Esophagus squamous epithelium (tissue), 5 donors: ENCODE measurements around the gene RIN2. TPM values are rescaled to one million over a fixed set of nuclear protein-coding genes. Genes with fewer than 3 reads are reported as not detected.
A peak's percentile ranks its signal among the peaks of the same experiment; 100 is the strongest.

ENCODE experiments used
- DNase-seq: peaks from one replicate; lab custom pipeline; 2025; lab: John Stamatoyannopoulos, UW
- H3K27ac ChIP-seq, 4 donors: fragments of 200-600 bp; sonication (generic); one replicate each; pipeline ENCODE4 v1.5.1; 2016 to 2019; ENCODE audit warnings: mild to moderate bottlenecking in 1 of 4
- H3K27me3 ChIP-seq, 4 donors: fragments of 200-600 bp; sonication (generic); 1 replicate in 3 of 4; 2 replicates in 1 of 4; pipeline versions ENCODE4 v1.5.1 to v1.6.0; 2017 to 2021; ENCODE audit warnings: antibody characterized with exemption in 1 of 4
- H3K36me3 ChIP-seq, 3 donors: fragments of 200-600 bp; sonication (generic); one replicate each; pipeline ENCODE4 v1.5.1; 2016 to 2019
- H3K4me1 ChIP-seq, 3 donors: fragments of 200-600 bp; sonication (generic); one replicate each; pipeline ENCODE4 v1.5.1; 2017 to 2019
- H3K4me3 ChIP-seq, 4 donors: fragments of 200-600 bp; sonication (generic); 1 replicate in 3 of 4; 2 replicates in 1 of 4; pipeline ENCODE4 v1.5.1; 2016 to 2019; ENCODE audit warnings: mild to moderate bottlenecking in 2 of 4, moderate library complexity in 1 of 4
- H3K9me3 ChIP-seq, 3 donors: fragments of 200-600 bp; sonication (generic); one replicate each; pipeline ENCODE4 v1.5.1; 2016 to 2019
- CTCF ChIP-seq, 6 experiments: fragments of 450-650 bp in 4 of 6; fragments of 200-600 bp in 2 of 6; sonication (generic) in 2 of 6; IDR thresholded peaks; one replicate each; pipeline ENCODE4 v1.5.1; 2016 to 2019; ENCODE audit warnings: antibody characterized with exemption in 6 of 6, mild to moderate bottlenecking in 4 of 6, moderate library complexity in 4 of 6
- POLR2A ChIP-seq, 4 donors: fragments of 450-650 bp; IDR thresholded peaks; one replicate each; pipeline ENCODE4 v1.6.1; 2017; ENCODE audit warnings: antibody characterized with exemption in 4 of 4, mild to moderate bottlenecking in 4 of 4, moderate library complexity in 3 of 4
- WGBS, 2 donors: methylation state at CpG; one replicate each; pipeline ENCODE4 v1.1.5; 2018; 5-methylcytosine and 5-hydroxymethylcytosine counted together
- intact Hi-C: fragments of 100-400 bp; cut with DNase I; formaldehyde crosslinking; loops from one replicate; pipeline ENCODE4 v1.15.0; 2022
- total RNA-seq, 4 donors: library from RNA; depleted of rRNA; stranded (reverse); fragments of >200 nt; gene quantifications; one replicate each; pipeline ENCODE4 v1.1.0, GENCODE V29; 2016
- donor health status: DM: yes; HTN: yes; CAD: no.

The RIN2 gene
- total RNA-seq, 4 donors from 2014 or later = 29.5 to 77.4 (median 50.8) TPM

- 33 to 44% methylated on average over 4 of the region's 4 CpGs for WGBS, 2 donors
- peak overlapping the region; percentile 46 to 79 (median 68) for H3K27ac ChIP-seq
These were observed 45.3 kb upstream of the RIN2 start for GRCh38 chr20:19712721-19713260.

GRCh38 chr20:19713822-19714578 is 44.1 kb upstream of the RIN2 start:
- H3K27ac ChIP-seq = peak overlapping the region in 2 of 4 donors; percentile 69 to 79
- H3K4me1 ChIP-seq = peaks cover 12 to 52% (median 28%) of the 10 kb centered on the region in 3 donors
- DNase-seq = no peak
- H3K9me3 ChIP-seq = peaks cover 0 to 5% (median 0%) of the 10 kb centered on the region in 3 donors
- no peak overlapping the region for H3K4me3 ChIP-seq
- TF ChIP-seq POLR2A (IDR thresholded peaks at IDR 0.05) = no peak
- TF ChIP-seq CTCF (IDR thresholded peaks at IDR 0.05) = no peak
- 43 to 85% methylated on average over 2 of the region's 2 CpGs for WGBS, 2 donors
- H3K36me3 ChIP-seq = peaks cover 0 to 5% (median 0%) of the 10 kb centered on the region in 3 donors
- intact Hi-C loops = no loop called here
- H3K27me3 ChIP-seq = no peaks in the 10 kb centered on the region

More at GRCh38 chr20:19712721-19713260, 45.3 kb upstream of the RIN2 start:
- peaks cover 0 to 5% (median 0%) of the 10 kb centered on the region in 3 donors for H3K9me3 ChIP-seq
- H3K36me3 ChIP-seq = peaks cover 0 to 5% (median 0%) of the 10 kb centered on the region in 3 donors
- H3K4me1 ChIP-seq = peaks cover 12 to 52% (median 28%) of the 10 kb centered on the region in 3 donors
- H3K4me3 ChIP-seq = no peak overlapping the region
- no peaks in the 10 kb centered on the region for H3K27me3 ChIP-seq
- no peak for TF ChIP-seq CTCF (IDR thresholded peaks at IDR 0.05)
- TF ChIP-seq POLR2A (IDR thresholded peaks at IDR 0.05) = no peak
- intact Hi-C loops = no loop called here
- DNase-seq = no peak

GRCh38 chr20:19714579-19714840 is 43.5 kb upstream of the RIN2 start:
- H3K36me3 ChIP-seq = peaks cover 0 to 5% (median 0%) of the 10 kb centered on the region in 3 donors
- H3K4me1 ChIP-seq = peaks cover 12 to 50% (median 27%) of the 10 kb centered on the region in 3 donors
- H3K27me3 ChIP-seq = no peaks in the 10 kb centered on the region
- intact Hi-C loops = no loop called here
- TF ChIP-seq CTCF (IDR thresholded peaks at IDR 0.05) = no peak
- no peak for TF ChIP-seq POLR2A (IDR thresholded peaks at IDR 0.05)
- H3K4me3 ChIP-seq = no peak overlapping the region
- WGBS, 2 donors = 62 to 73% methylated on average over 1 of the region's 1 CpG
- no peak for DNase-seq
- H3K9me3 ChIP-seq = peaks cover 0 to 5% (median 0%) of the 10 kb centered on the region in 3 donors
- H3K27ac ChIP-seq = no peak overlapping the region

- intact Hi-C loops = no loop called here
- no peak for DNase-seq
- 94 to 100% methylated on average over 2 to 3 of the region's 3 CpGs for WGBS, 2 donors
- H3K4me1 ChIP-seq = peaks cover 12 to 35% (median 17%) of the 10 kb centered on the region in 3 donors
- peaks cover 0 to 5% (median 0%) of the 10 kb centered on the region in 3 donors for H3K9me3 ChIP-seq
- no peak overlapping the region for H3K27ac ChIP-seq
- no peak overlapping the region for H3K4me3 ChIP-seq
- no peaks in the 10 kb centered on the region for H3K27me3 ChIP-seq
- no peak for TF ChIP-seq POLR2A (IDR thresholded peaks at IDR 0.05)
- no peak for TF ChIP-seq CTCF (IDR thresholded peaks at IDR 0.05)
- peaks cover 0 to 10% (median 0%) of the 10 kb centered on the region in 3 donors for H3K36me3 ChIP-seq
These were observed 42.1 kb upstream of the RIN2 start for GRCh38 chr20:19715986-19716385.

- Histone ChIP-seq H3K36me3 (peaks cover 0 to 10% (median 0%) of the 10 kb centered on the region in 3 donors), H3K27ac (no peak overlapping the region), H3K27me3 (no peaks in the 10 kb centered on the region), H3K9me3 (peaks cover 0 to 5% (median 0%) of the 10 kb centered on the region in 3 donors), H3K4me1 (peaks cover 0 to 7% (median 0%) of the 10 kb centered on the region in 3 donors), H3K4me3 (no peak overlapping the region)
- TF ChIP-seq CTCF (IDR thresholded peaks at IDR 0.05) (no peak), POLR2A (IDR thresholded peaks at IDR 0.05) (no peak)
- 84% methylated on average over 3 of the region's 3 CpGs for WGBS, 2 donors
- intact Hi-C loops = no loop called here
- no peak for DNase-seq
These were observed 39.2 kb upstream of the RIN2 start for GRCh38 chr20:19718880-19719279.
